ENCODE results near the gene LPAR4. TPM values are rescaled to one million over a fixed set of nuclear protein-coding genes. Genes with fewer than 3 reads are reported as not detected.

Gene LPAR4
- total RNA-seq, 4 donors from 2014 or later: 0.34 TPM; not detected in 3

GRCh38 chrX:78754917-78755316 lies 7.4 kb downstream of the LPAR4 start:
- no peak for DNase-seq (ENCODE audit: low spot score in 2 of 2)
- no peak for TF ChIP-seq CTCF (IDR thresholded peaks at IDR 0.05)
- TF ChIP-seq POLR2A (IDR thresholded peaks at IDR 0.05): no peak
- H3K4me3 ChIP-seq (ENCODE audit: low read depth, poor library complexity, severe bottlenecking): no peak overlapping the region
- 84 to 94% methylated on average over 5 of the region's 5 CpGs for WGBS, 2 donors
- intact Hi-C loops (cut with DNase I; ENCODE audit: low total_unique reads): no loop called here

GRCh38 chrX:78759081-78759480 lies 11.6 kb downstream of the LPAR4 start:
- 78 to 81% methylated on average over 6 of the region's 6 CpGs for WGBS, 2 donors
- no peak overlapping the region for H3K4me3 ChIP-seq (ENCODE audit: low read depth, poor library complexity, severe bottlenecking)
- intact Hi-C loops (cut with DNase I; ENCODE audit: low total_unique reads): no loop called here
- TF ChIP-seq POLR2A (IDR thresholded peaks at IDR 0.05) (no peak), CTCF (IDR thresholded peaks at IDR 0.05) (no peak)
- DNase-seq (ENCODE audit: low spot score in 2 of 2): no peak

GRCh38 chrX:78769101-78769755 lies 21.7 kb downstream of the LPAR4 start:
- TF ChIP-seq CTCF (IDR thresholded peaks at IDR 0.05) (no peak), POLR2A (IDR thresholded peaks at IDR 0.05) (no peak)
- 27 to 68% methylated on average over 2 of the region's 2 CpGs for WGBS, 2 donors
- intact Hi-C loops (cut with DNase I; ENCODE audit: low total_unique reads): no loop called here
- H3K4me3 ChIP-seq (ENCODE audit: low read depth, poor library complexity, severe bottlenecking): no peak overlapping the region
- DNase-seq (ENCODE audit: low spot score in 2 of 2): no peak

- no peak for DNase-seq (ENCODE audit: low spot score in 2 of 2)
- TF ChIP-seq POLR2A (IDR thresholded peaks at IDR 0.05): no peak
- no peak for TF ChIP-seq CTCF (IDR thresholded peaks at IDR 0.05)
- intact Hi-C loops (cut with DNase I; ENCODE audit: low total_unique reads): no loop called here
- no peak overlapping the region for H3K4me3 ChIP-seq (ENCODE audit: low read depth, poor library complexity, severe bottlenecking)
These were observed 22.4 kb downstream of the LPAR4 start for GRCh38 chrX:78769946-78770345.

- intact Hi-C loops (cut with DNase I; ENCODE audit: low total_unique reads): no loop called here
- WGBS, 2 donors: 75 to 90% methylated on average over 1 of the region's 1 CpG
- TF ChIP-seq CTCF (IDR thresholded peaks at IDR 0.05) (no peak), POLR2A (IDR thresholded peaks at IDR 0.05) (no peak)
- no peak overlapping the region for H3K4me3 ChIP-seq (ENCODE audit: low read depth, poor library complexity, severe bottlenecking)
- DNase-seq (ENCODE audit: low spot score in 2 of 2): no peak
These were observed 49.4 kb downstream of the LPAR4 start for GRCh38 chrX:78796916-78797315.

- H3K4me3 ChIP-seq (ENCODE audit: low read depth, poor library complexity, severe bottlenecking): no peak overlapping the region
- 56 to 75% methylated on average over 2 of the region's 2 CpGs for WGBS, 2 donors
- TF ChIP-seq POLR2A (IDR thresholded peaks at IDR 0.05) (no peak), CTCF (IDR thresholded peaks at IDR 0.05) (no peak)
- DNase-seq (ENCODE audit: low spot score in 2 of 2): no peak
- intact Hi-C loops (cut with DNase I; ENCODE audit: low total_unique reads): no loop called here
These were observed 52.6 kb downstream of the LPAR4 start for GRCh38 chrX:78800114-78800513.

All from lower leg skin (tissue), 4 donors.